Activated CD4-positive, CD25-positive, alpha-beta regulatory T cell (primary cell): ENCODE data around the gene TMEM239.

ENCODE experiments used
- DNase-seq, 4 experiments: peaks; one replicate each; lab custom pipeline; 2025; lab: John Stamatoyannopoulos, UW

The TMEM239 gene

GRCh38 chr20:2849529-2849928 is 33.4 kb downstream of the TMEM239 start:
- DNase-seq = no peak

DNA sequence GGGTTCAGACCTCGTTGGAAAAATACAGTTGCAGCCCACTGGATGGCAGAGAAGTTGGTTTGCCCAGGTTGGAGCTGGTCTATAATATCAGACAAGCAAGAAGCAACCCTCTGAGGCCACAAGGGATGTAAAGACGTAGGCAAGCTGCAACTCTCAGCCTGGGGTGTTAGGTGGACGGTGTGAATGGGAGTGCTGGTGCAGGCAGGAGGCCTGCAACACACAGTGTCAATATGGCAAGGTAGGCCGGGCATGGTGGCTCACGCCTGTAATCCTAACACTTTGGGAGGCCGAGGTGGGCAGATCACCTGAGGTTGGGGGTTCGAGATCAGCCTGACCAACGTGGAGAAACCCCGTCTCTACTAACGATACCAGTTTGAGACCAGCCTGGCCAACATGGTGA is 34.9 kb downstream of the TMEM239 start:
- no peak for DNase-seq

GRCh38 chr20:2858591-2858990 is 42.4 kb downstream of the TMEM239 start:
- DNase-seq = no peak

GRCh38 chr20:2859330-2860121 is 43.4 kb downstream of the TMEM239 start:
- DNase-seq = no peak

- no peak for DNase-seq
These were observed 48.5 kb downstream of the TMEM239 start for GRCh38 chr20:2864626-2865025.

DNA sequence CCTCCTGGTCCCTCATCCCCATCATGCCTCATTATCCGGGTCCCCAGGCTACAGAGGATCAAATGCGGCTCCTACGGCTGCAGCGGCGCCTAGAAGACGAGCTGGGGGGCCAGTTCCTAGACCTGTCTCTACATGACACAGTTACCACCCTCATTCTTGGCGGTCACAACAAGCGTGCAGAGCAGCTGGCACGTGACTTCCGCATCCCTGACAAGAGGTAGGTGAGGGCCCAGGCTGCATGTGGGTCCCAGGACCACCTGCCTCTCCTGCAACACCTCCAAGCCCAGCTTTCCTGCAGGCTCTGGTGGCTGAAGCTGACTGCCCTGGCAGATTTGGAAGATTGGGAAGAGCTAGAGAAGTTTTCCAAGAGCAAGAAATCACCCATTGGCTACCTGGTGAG is 48.9 kb downstream of the TMEM239 start:
- no peak for DNase-seq

DNA sequence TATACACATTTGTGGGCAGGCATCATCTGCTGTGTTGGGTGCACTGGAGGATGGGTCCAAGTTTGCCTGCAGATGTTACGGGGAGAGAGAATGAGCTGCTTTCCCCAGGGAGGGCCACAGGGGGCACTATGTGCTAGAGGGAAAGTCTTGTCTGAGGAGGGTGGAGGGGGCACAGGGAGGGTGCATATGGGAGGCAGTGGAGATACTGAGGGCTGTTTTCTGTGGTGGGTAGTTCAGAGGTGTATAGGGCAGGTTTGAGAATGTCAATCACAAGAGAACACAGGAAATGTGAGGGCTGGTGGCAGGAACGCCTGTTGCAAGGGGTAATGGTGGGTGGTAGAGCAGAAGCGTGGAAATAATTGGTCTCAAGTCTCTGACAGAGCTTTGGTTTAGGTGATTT is 49.5 kb downstream of the TMEM239 start:
- no peak for DNase-seq

DNA sequence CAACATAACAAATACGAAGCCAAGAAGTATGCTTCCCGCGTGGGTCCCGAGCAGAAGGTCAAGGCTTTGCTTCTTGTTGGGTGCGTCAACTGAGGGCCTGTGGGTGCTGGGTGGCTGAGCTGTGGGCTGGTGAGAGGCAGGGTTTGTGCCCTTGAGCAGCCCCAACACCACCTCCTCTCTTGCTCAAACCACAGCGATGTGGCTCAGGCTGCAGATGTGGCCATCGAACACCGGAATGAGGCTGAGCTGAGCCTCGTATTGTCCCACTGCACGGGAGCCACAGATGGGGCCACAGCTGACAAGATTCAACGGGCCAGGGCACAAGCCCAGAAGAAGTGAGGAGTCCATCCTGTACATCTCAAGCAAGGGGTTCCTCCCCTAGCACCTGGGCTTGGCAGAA is 50.1 kb downstream of the TMEM239 start:
- DNase-seq = no peak

- DNase-seq = no peak
These were observed 51.1 kb downstream of the TMEM239 start for GRCh38 chr20:2867081-2867864.
